Sigmoid colon (tissue), 3 donors: Measurements from ENCODE around the gene HHIPL2.
"Not testable (repeated sequence)": the region's sequence is repeated elsewhere in the genome, so short reads cannot be mapped to it uniquely, and the experiment has no call there.

Source experiments
- POLR2A ChIP-seq, 2 donors: fragments of 450-650 bp; IDR thresholded peaks; one replicate each; pipeline ENCODE4 v1.6.1; 2016; ENCODE audit warnings: antibody characterized with exemption in 2 of 2, mild to moderate bottlenecking in 2 of 2, moderate library complexity in 2 of 2
- TF ChIP-seq, protein P1 (sequence below), 4 experiments: fragments of 450-650 bp in 3 of 4; fragments of 200-600 bp in 1 of 4; IDR thresholded peaks; one replicate each; pipeline ENCODE4 v1.5.1; 2016 to 2019; ENCODE audit warnings: antibody characterized with exemption in 4 of 4, mild to moderate bottlenecking in 3 of 4, moderate library complexity in 2 of 4

DNA sequence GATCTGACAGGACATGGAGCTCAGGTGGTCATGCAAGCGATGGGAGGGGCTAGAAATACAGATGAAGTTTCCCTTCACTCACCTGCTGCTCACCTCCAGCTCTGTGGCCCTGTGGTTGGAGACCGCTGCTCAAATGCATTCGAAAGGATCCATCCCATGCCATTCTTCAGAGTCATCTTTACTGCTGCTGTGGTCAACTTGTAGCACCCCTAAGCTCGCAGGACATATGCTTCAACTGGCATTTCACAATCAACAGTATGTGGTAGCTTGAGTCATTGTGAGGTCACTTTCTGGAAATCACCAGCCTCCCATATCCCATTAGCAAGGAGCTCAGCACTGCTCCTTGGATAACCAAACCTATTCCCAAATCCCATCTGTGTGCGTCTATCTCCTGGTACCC lies 58.4 kb downstream of the HHIPL2 start:
- TF ChIP-seq, protein P1, sequence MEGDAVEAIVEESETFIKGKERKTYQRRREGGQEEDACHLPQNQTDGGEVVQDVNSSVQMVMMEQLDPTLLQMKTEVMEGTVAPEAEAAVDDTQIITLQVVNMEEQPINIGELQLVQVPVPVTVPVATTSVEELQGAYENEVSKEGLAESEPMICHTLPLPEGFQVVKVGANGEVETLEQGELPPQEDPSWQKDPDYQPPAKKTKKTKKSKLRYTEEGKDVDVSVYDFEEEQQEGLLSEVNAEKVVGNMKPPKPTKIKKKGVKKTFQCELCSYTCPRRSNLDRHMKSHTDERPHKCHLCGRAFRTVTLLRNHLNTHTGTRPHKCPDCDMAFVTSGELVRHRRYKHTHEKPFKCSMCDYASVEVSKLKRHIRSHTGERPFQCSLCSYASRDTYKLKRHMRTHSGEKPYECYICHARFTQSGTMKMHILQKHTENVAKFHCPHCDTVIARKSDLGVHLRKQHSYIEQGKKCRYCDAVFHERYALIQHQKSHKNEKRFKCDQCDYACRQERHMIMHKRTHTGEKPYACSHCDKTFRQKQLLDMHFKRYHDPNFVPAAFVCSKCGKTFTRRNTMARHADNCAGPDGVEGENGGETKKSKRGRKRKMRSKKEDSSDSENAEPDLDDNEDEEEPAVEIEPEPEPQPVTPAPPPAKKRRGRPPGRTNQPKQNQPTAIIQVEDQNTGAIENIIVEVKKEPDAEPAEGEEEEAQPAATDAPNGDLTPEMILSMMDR (IDR thresholded peaks at IDR 0.05), result not testable (repeated sequence)
- not testable (repeated sequence) for TF ChIP-seq POLR2A (IDR thresholded peaks at IDR 0.05)
